ENCODE results near the gene VCPKMT.

The VCPKMT gene

DNA sequence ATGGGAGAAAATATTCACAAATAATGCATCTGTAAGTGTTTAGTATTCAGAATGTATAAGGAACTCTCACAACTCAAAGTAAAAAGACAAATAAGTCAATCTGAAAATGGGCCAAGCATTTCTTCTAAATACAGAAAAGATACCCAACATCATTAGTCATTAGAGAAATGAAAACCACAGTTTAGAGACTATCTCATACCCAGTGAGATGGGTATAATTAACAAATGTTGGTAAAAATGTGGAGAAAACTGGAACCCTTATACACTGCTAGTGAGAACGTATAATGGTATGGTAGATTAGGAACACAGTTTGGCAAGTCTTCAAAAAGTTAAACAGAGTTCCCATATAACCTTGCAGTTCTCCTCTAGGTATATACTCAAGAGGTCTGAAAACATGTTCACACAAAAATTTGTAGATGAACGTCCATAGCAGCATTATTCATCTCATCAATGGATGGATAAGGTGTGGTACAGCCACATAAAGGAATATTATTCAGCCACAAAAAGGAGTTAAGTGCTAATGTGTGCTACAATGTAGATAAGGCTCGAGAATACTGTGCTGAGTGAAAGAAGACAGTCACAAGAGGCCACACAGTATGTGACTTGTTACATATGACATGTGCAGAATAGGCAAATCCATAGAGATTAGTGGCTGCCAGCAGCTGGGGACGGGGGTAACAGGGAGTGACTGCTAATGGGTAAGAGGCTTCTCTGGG is 5.9 kb downstream of the VCPKMT start:
- no peak for FAIRE-seq
- no peak for DNase-seq (ENCODE audit: insufficient read length)
- TF ChIP-seq POLR2AphosphoS5 (IDR thresholded peaks at IDR 0.05; ENCODE audit: low read depth, low read length) (no peak), POLR2A (IDR thresholded peaks at IDR 0.05; ENCODE audit: low read depth, low read length) (no peak), TAF1 (IDR thresholded peaks at IDR 0.05; ENCODE audit: borderline replicate concordance, low read depth, low read length) (no peak)

DNA sequence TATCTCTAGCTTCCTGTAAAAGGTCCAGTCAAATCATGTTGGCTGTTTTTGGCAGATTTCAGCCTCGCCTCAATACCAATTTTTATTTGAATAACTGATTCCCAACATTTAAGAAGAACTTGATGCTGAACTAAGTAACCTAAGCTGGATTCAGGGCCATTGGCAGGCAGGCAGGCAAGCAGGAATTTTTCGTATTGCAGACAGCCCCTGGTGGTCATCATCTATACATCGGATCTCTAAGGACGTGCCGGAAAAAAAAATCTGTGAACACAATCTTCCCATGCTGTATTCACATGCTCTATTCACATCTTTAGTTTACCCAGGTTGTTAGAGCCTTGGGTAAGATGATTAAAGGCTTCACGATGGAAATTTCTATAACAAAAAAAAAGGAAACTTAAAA is 7.0 kb downstream of the VCPKMT start:
- TF ChIP-seq POLR2A (IDR thresholded peaks at IDR 0.05; ENCODE audit: low read depth, low read length) (no peak), TAF1 (IDR thresholded peaks at IDR 0.05; ENCODE audit: borderline replicate concordance, low read depth, low read length) (no peak), POLR2AphosphoS5 (IDR thresholded peaks at IDR 0.05; ENCODE audit: low read depth, low read length) (no peak)
- FAIRE-seq (no peak), DNase-seq (ENCODE audit: insufficient read length) (no peak)

GRCh38 chr14:50107850-50108249 is 8.5 kb downstream of the VCPKMT start:
- FAIRE-seq (no peak), DNase-seq (ENCODE audit: insufficient read length) (no peak)
- TF ChIP-seq POLR2A (IDR thresholded peaks at IDR 0.05; ENCODE audit: low read depth, low read length) (no peak), POLR2AphosphoS5 (IDR thresholded peaks at IDR 0.05; ENCODE audit: low read depth, low read length) (no peak), TAF1 (IDR thresholded peaks at IDR 0.05; ENCODE audit: borderline replicate concordance, low read depth, low read length) (no peak)

GRCh38 chr14:50106178-50106577 is 10.2 kb downstream of the VCPKMT start:
- DNase-seq (ENCODE audit: insufficient read length) (no peak), FAIRE-seq (no peak)
- no peak for TF ChIP-seq TAF1 (IDR thresholded peaks at IDR 0.05; ENCODE audit: borderline replicate concordance, low read depth, low read length)
- no peak for TF ChIP-seq POLR2A (IDR thresholded peaks at IDR 0.05; ENCODE audit: low read depth, low read length)
- TF ChIP-seq POLR2AphosphoS5 (IDR thresholded peaks at IDR 0.05; ENCODE audit: low read depth, low read length): no peak

DNA sequence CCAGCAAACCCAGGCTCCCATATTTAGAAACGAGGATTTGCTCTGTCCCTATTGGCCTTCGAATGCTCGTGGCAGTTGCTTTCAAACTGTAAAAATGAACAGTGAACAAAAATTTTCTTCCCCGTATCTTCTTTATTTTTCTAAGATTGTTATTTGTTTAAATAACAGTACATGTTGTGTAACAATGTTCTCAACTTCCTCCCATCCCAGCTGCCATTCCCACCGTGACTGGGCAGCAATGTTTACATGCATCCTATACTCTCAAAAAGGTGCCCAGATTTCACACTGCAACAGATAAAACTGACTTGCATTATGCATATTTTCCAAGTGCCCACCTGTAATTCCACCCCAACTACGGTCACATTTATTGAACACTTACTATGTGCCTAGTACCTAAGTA is 12.8 kb downstream of the VCPKMT start:
- TF ChIP-seq POLR2AphosphoS5 (IDR thresholded peaks at IDR 0.05; ENCODE audit: low read depth, low read length) (no peak), POLR2A (IDR thresholded peaks at IDR 0.05; ENCODE audit: low read depth, low read length) (no peak), TAF1 (IDR thresholded peaks at IDR 0.05; ENCODE audit: borderline replicate concordance, low read depth, low read length) (no peak)
- DNase-seq (ENCODE audit: insufficient read length) (no peak), FAIRE-seq (no peak)

GRCh38 chr14:50101417-50101816 is 15.0 kb downstream of the VCPKMT start:
- DNase-seq (ENCODE audit: insufficient read length) (no peak), FAIRE-seq (no peak)
- TF ChIP-seq TAF1 (IDR thresholded peaks at IDR 0.05; ENCODE audit: borderline replicate concordance, low read depth, low read length) (no peak), POLR2AphosphoS5 (IDR thresholded peaks at IDR 0.05; ENCODE audit: low read depth, low read length) (no peak), POLR2A (IDR thresholded peaks at IDR 0.05; ENCODE audit: low read depth, low read length) (no peak)

- DNase-seq (ENCODE audit: insufficient read length) (no peak), FAIRE-seq (no peak)
- TF ChIP-seq POLR2AphosphoS5 (IDR thresholded peaks at IDR 0.05; ENCODE audit: low read depth, low read length): no peak
- no peak for TF ChIP-seq TAF1 (IDR thresholded peaks at IDR 0.05; ENCODE audit: borderline replicate concordance, low read depth, low read length)
- TF ChIP-seq POLR2A (IDR thresholded peaks at IDR 0.05; ENCODE audit: low read depth, low read length): no peak
Measured at GRCh38 chr14:50100805-50101204, 15.6 kb downstream of the VCPKMT start.

GRCh38 chr14:50099335-50099734 is 17.0 kb downstream of the VCPKMT start:
- no peak for TF ChIP-seq POLR2AphosphoS5 (IDR thresholded peaks at IDR 0.05; ENCODE audit: low read depth, low read length)
- TF ChIP-seq POLR2A (IDR thresholded peaks at IDR 0.05; ENCODE audit: low read depth, low read length): no peak
- no peak for TF ChIP-seq TAF1 (IDR thresholded peaks at IDR 0.05; ENCODE audit: borderline replicate concordance, low read depth, low read length)
- DNase-seq (ENCODE audit: insufficient read length): no peak
- FAIRE-seq: no peak

GRCh38 chr14:50095895-50096294 is 20.5 kb downstream of the VCPKMT start:
- no peak for DNase-seq (ENCODE audit: insufficient read length)
- TF ChIP-seq POLR2AphosphoS5 (IDR thresholded peaks at IDR 0.05; ENCODE audit: low read depth, low read length) (no peak), TAF1 (IDR thresholded peaks at IDR 0.05; ENCODE audit: borderline replicate concordance, low read depth, low read length) (no peak), POLR2A (IDR thresholded peaks at IDR 0.05; ENCODE audit: low read depth, low read length) (no peak)
- FAIRE-seq: peak; percentile 53

- FAIRE-seq (no peak), DNase-seq (ENCODE audit: insufficient read length) (no peak)
- TF ChIP-seq TAF1 (IDR thresholded peaks at IDR 0.05; ENCODE audit: borderline replicate concordance, low read depth, low read length): no peak
- TF ChIP-seq POLR2AphosphoS5 (IDR thresholded peaks at IDR 0.05; ENCODE audit: low read depth, low read length): no peak
- no peak for TF ChIP-seq POLR2A (IDR thresholded peaks at IDR 0.05; ENCODE audit: low read depth, low read length)
Measured at GRCh38 chr14:50094056-50094755, 22.2 kb downstream of the VCPKMT start.

- no peak for TF ChIP-seq TAF1 (IDR thresholded peaks at IDR 0.05; ENCODE audit: borderline replicate concordance, low read depth, low read length)
- FAIRE-seq (no peak), DNase-seq (ENCODE audit: insufficient read length) (no peak)
Measured at GRCh38 chr14:50093496-50093895, 22.9 kb downstream of the VCPKMT start.

GRCh38 chr14:50092006-50092555 is 24.3 kb downstream of the VCPKMT start:
- no peak for TF ChIP-seq POLR2A (IDR thresholded peaks at IDR 0.05; ENCODE audit: low read depth, low read length)
- TF ChIP-seq POLR2AphosphoS5 (IDR thresholded peaks at IDR 0.05; ENCODE audit: low read depth, low read length): no peak
- TF ChIP-seq TAF1 (IDR thresholded peaks at IDR 0.05; ENCODE audit: borderline replicate concordance, low read depth, low read length): no peak
- DNase-seq (ENCODE audit: insufficient read length) (no peak), FAIRE-seq (no peak)

Data from GM12892 (cell line).